SU-DHL-6 (cell line): Measurements from ENCODE around the gene TXNRD1.

Experiments used
- CTCF ChIP-seq: fragments of 200-600 bp; sonication (generic); IDR thresholded peaks from one replicate; pipeline ENCODE4 v1.5.1; 2017; ENCODE audit warnings: antibody characterized with exemption, mild to moderate bottlenecking, low read length, moderate library complexity; ENCODE audit not compliant: insufficient read depth, poor library complexity, severe bottlenecking
- EZH2phosphoT487 ChIP-seq: fragments of 200-600 bp; sonication (generic), shearing (Covaris generic); conservative IDR thresholded peaks from 2 replicates; pipeline ENCODE4 v1.6.1; 2018; ENCODE audit warnings: mild to moderate bottlenecking, antibody characterized with exemption, low read length, moderate library complexity, mixed read lengths

DNA sequence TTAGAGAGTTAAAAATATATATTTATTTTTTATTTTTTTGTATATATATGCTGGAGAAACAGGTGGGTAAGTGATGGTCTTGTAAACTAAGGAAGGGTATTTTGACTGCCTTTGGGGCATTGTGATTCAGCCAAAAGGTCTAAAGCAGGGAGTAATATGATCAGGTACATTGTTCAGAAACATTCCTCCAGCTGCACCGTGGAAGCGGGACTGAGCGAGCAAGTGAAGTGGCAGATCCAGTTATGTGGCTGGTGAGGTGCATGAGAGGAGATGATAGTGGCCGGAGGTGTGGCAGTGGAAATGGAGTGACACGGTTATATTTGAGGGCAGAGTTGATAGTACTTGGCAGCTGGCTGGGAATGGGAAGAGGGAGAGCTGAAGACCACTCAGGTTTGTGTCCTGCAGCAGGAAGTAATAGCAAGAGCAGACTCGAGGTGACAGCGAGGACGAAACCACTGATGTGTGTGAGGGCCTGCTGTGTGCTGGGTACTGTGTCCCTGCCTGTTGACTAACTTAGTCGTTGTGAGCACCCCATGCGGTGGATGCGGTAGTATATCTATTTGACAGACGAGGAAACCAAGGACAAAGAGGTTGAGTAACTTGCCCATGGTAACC, 127.2 kb downstream of the TXNRD1 start:
- TF ChIP-seq EZH2phosphoT487, result no peak
- TF ChIP-seq CTCF, result no peak
